Loucy (cell line): ENCODE measurements around the gene CEP97.

Experiments used
- EZH2phosphoT487 ChIP-seq: fragments of 200-600 bp; IDR thresholded peaks from 2 replicates; pipeline ENCODE4 v1.6.1; 2018; ENCODE audit warnings: antibody characterized with exemption, mild to moderate bottlenecking, moderate library complexity, borderline replicate concordance
- TF ChIP-seq, protein P1 (sequence below): fragments of 200-600 bp; sonication (generic); conservative IDR thresholded peaks from 2 replicates; pipeline ENCODE4 v1.5.1; 2014; ENCODE audit warnings: mild to moderate bottlenecking, antibody characterized with exemption, low read length

DNA sequence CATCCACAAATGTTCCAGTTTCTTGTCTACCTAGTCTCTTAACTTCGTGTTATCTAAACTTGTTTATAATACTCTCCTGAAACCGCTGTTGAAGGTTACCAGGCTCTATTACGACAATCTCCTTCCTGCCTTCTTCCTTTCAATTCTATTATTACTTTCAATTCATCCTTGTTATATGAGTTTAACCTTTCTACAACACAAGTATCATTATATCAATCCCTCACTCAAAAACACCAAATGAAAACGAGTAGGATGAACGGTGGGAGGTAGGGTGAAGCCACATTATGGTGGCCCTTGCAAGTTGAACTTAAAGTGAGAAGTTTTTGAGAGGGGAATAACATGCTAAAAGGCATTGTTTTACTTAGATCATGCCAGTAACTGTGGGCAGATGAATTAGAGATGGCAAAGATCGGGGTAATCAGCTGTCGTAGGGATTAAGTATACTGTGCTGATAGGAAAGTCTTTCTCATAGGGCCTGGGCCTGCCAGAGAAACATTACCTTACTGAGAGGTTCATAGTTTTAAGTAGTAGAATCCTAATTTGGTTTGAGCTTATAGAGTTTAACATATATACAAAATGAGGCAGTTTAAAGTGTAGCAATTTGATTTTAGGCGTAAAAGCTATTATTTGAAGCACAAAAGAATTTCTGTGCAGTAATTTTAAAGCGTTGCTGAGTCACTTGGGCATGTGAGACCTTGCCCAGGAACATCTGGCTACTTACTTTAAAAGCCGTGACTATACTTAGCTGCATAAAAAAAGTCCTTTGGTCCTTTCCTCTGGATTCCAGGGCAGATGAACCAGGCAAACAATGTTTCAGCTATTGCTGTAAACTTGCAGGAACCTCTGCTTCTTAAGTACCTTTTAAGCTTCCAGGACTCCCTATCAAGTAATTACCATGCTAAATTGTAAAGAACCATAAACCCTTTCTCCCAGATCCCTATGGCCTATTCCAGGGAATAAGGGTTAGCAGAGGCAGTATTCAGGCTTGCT, 3.3 kb upstream of the CEP97 start:
- TF ChIP-seq, protein P1, sequence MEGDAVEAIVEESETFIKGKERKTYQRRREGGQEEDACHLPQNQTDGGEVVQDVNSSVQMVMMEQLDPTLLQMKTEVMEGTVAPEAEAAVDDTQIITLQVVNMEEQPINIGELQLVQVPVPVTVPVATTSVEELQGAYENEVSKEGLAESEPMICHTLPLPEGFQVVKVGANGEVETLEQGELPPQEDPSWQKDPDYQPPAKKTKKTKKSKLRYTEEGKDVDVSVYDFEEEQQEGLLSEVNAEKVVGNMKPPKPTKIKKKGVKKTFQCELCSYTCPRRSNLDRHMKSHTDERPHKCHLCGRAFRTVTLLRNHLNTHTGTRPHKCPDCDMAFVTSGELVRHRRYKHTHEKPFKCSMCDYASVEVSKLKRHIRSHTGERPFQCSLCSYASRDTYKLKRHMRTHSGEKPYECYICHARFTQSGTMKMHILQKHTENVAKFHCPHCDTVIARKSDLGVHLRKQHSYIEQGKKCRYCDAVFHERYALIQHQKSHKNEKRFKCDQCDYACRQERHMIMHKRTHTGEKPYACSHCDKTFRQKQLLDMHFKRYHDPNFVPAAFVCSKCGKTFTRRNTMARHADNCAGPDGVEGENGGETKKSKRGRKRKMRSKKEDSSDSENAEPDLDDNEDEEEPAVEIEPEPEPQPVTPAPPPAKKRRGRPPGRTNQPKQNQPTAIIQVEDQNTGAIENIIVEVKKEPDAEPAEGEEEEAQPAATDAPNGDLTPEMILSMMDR: no peak
- no peak for TF ChIP-seq EZH2phosphoT487
